Stimulated activated CD4-positive, alpha-beta T cell treated with anti-CD3 and anti-CD28 coated beads, Interleukin-4, amount 100 ng/mL, for 1 hour (primary cell): ENCODE measurements around the gene ZEB2.
"Not testable (repeated sequence)": the region's sequence is repeated elsewhere in the genome, so short reads cannot be mapped to it uniquely, and the experiment has no call there.

Source experiments
- DNase-seq: peaks from one replicate; pipeline ENCODE4 v3.0.0-alpha.2; 2020

Gene ZEB2

DNA sequence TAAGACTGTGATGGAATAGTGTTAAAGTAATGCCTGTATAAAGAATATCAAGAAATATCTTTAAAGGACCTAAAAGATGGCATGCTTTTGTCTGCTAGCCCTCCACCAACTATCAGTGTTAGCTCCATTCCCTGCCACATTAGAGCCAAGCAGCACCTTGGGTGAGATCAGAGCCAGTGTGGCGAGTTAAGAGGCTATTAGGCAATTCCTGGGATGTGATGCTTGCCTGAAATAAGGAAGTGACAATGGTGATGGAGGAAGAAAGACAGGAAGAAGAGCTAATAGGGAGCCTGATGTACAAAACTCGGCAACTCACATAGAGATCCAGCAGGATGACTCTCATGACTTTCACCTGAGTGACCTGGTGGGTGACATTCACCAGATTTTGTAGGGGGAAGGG, 143.5 kb downstream of the ZEB2 start:
- DNase-seq, result no peak

DNA sequence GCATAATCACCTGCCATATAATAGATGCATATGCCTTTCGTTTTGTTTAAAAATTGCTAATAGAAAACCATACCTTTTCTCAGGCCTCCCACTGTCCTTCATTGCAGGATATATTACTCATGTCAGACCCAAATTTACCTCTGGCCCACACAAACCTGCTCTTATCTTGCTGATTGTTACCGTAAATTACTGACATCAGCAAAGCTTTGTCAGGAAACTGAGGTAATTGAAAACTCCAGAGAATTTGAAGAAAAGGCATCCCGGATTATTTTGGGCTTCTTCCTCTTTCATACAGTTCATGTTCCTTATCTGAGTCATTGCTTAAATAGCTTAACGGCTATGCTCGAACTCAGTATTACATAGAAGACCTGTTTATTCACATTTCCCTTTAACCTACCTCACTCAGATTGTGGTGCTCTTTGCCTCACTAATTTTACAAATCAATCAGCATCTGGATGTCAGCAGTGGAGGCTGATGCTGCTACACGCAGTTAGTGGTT, 145.7 kb downstream of the ZEB2 start:
- no peak for DNase-seq

DNA sequence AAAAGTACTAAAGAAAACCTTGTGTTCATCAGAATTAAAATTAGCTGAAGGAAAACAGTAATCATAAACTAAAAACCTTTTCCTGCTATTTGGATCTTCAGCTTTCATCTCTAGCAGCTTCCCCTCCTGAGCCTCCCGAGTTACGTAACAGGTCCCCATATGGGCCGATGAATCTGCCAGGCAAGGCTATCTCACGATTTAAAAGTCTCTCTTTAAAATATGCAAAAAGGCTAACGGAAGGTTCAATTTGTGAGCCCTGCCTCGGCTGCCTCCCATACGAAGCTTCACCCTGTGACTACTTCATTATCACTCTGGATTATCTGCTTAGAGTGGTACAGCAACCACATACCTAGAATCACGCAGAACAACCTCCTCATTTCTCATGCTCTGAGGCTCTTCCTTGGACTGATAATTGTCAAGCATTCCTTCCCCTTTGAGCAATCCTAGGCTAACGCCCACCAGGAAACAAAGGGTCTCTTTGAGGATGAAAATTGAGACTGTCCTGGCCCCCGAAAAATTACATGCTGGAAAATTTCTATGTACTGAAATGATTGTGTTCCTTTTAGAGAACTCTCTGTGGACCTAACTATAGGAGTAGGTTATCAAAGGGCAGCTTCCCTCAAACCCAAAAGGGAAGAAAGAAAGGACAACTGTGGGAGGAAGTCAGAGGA, 147.4 kb downstream of the ZEB2 start:
- no peak for DNase-seq

- no peak for DNase-seq
Observed at GRCh38 chr2:144370937-144371584, 148.9 kb downstream of the ZEB2 start.

- no peak for DNase-seq
Observed at GRCh38 chr2:144369416-144369815, 150.5 kb downstream of the ZEB2 start.

GRCh38 chr2:144366825-144367429, 153.0 kb downstream of the ZEB2 start:
- no peak for DNase-seq

- DNase-seq, result no peak
Observed at GRCh38 chr2:144364944-144365738, 154.8 kb downstream of the ZEB2 start.

DNA sequence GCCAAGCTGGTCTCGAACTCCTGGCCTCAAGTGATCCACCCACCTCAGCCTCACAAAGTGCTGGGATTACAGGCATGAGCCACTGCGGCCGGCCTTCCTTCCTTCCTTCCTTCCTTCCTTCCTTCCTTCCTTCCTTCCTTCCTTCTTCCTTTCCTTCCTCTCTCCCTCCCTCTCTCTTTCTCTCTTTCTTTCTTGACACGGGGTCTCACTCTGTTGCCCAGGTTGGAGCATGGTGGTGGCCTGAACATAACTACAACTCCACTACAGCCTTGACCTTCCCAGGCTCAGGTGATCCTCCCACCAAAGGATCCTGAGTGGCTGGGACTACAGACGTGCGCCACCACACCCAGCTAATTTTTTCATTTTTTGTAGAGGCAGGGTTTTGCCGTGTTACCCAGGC, 155.7 kb downstream of the ZEB2 start:
- not testable (repeated sequence) for DNase-seq

- no peak for DNase-seq
Observed at GRCh38 chr2:144362401-144362800, 157.5 kb downstream of the ZEB2 start.

DNA sequence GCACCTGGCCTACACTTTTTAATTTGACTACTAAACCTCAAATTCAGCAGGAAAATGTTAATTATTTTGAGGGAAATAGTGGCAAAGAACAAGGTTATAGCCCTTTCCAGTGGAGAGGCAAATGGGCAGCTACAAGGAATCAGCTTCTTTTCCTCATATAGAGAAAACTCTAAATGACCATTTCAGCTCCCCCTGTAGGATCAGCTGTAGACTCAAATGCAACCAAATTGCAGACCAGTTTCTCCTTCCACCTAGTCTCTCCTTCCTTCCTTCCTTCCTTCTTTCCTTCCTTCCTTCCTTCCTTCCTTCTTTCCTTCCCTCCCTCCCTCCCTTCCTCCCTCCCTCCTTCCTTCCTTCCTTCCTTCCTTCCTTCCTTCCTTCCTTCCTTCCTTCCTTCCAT, 158.2 kb downstream of the ZEB2 start:
- DNase-seq, result no peak

- DNase-seq, result no peak
Observed at GRCh38 chr2:144359684-144360083, 160.2 kb downstream of the ZEB2 start.

- no peak for DNase-seq
Observed at GRCh38 chr2:144358979-144359541, 160.9 kb downstream of the ZEB2 start.

DNA sequence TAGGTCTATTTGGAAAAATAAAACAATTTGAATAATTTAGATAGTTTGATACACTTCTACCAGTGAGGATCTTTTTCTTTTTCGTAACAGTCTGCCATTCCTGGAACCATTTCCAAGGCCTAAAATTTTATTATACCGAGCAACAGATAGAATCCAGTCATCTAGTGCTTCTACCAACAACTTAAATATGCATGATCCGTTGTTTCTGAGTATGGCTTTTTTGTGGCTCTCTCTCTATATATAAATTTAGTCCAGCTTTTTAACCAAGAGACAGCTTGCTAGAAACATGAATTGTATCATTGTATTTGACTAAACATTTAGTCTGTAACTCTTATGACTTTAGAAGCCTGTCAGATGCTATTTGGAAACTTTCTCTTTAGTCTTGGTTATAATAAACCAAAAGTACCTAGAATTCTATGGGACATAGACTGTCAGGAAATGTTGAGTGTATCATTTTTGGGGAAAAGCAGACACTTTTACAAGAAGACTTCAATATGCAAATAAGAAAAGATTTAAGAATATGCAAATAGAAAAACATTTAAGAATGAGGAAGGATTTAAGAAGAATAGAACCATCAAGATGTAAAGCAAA, 161.4 kb downstream of the ZEB2 start:
- DNase-seq, result no peak

- no peak for DNase-seq
Observed at GRCh38 chr2:144357623-144358373, 162.1 kb downstream of the ZEB2 start.

- no peak for DNase-seq
Observed at GRCh38 chr2:144356402-144356801, 163.5 kb downstream of the ZEB2 start.

DNA sequence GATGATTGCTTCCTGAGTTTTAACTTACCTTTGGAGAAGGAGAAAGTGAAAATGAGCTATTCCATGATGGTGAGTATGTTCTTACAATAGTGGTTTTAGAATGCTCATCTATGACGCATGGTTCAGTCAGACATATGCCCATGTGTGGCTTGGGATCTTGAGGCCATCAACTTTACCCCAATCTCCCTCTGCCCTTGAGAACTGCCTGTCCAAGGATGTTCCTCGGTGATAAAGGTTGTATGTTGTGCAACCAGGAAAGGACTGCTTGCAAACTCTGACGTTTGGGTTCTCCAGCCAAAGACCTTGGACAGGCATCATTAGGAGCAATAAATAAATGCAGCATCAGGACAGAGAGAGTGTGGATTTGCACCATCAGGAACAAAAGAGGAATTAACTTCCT, 165.0 kb downstream of the ZEB2 start:
- DNase-seq, result no peak

GRCh38 chr2:144351687-144352086, 168.2 kb downstream of the ZEB2 start:
- no peak for DNase-seq

- no peak for DNase-seq
Observed at GRCh38 chr2:144350151-144350802, 169.6 kb downstream of the ZEB2 start.

GRCh38 chr2:144349674-144350073, 170.2 kb downstream of the ZEB2 start:
- DNase-seq, result no peak

GRCh38 chr2:144348846-144349245, 171.1 kb downstream of the ZEB2 start:
- no peak for DNase-seq

DNA sequence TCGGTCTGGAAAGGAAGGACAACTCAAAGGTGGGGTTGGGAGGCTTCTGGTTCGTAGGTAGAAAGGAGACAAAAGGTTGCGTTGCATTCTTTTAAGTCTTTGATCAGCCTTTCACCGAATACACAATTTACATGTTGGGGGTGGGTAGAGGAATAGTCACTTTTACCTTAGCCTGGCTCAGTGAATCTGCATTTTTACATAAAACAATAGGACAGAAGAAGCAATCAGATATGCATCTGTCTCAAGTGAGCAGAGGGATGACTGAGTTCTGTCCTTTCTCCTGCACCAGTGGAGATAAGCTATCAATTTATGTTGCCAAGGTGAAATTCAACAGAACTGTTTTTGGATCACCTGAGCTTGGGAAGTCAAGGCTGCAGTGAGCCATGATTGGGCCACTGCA, 173.7 kb downstream of the ZEB2 start:
- no peak for DNase-seq
